Measurements from ENCODE around the gene WNK2.

DNA sequence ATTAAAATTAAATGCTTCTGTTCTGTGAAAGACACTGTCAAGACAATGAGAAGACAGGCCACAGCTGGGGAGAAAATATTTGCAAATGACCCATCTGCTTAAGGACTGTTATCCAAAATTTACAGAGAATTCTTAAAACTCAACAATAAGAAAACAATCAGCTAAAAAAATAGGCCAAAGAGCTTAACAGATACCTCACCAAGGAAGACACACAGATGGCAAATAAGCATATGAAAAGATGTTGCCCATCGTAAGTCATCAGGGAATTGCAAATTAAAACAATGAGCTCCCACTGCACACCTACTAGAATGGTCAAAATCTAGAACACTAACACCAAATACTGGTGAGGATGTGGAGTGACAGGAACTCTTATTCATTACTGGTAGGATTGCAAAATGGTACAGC lies 10.3 kb downstream of the WNK2 start:
- TF ChIP-seq POLR2A (IDR thresholded peaks at IDR 0.05; ENCODE audit: low read length) (no peak), GATA1 (IDR thresholded peaks at IDR 0.05; ENCODE audit: low read depth, low read length) (no peak)
